ENCODE results near the gene SLC36A2. TPM values are rescaled to one million over a fixed set of nuclear protein-coding genes. Genes with fewer than 3 reads are reported as not detected.

SLC36A2 gene
- total RNA-seq, 2 donors from 2014 or later, result not detected

DNA sequence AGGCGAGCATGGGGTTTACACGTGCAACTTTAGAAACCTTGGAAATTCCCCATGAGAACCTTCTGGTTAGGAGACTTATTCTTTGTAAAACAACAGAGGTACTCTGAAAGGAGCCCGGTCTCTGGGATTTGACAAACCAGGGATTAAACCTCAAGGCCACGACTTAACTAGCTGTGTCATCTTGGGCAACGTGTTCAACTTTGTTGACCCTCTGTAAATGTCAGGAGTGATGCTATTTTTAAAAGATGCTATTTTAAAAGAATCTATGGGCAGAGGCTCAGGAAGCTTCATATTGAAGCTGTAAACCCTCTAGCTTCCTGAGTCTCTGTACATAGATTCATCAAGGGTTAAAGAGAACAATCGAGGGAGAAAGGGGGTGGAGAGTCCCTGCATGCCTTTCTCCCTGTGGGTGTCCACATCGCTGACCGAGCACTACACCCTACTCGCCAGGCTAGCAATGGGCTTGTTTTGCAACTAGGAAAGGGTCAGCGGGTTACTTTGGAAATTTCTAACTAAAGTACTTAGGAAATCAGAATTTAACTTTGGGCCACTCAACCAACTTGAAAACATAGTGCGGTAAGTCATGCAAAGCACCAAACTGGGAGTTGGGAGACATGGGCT is 2.1 kb downstream of the SLC36A2 start:
- no peak for DNase-seq (ENCODE audit: low spot score)
- Histone ChIP-seq H3K27me3 (no peaks in the 10 kb centered on the region), H3K36me3 (no peaks in the 10 kb centered on the region), H3K4me3 (no peak overlapping the region), H3K9me3 (no peaks in the 10 kb centered on the region), H3K4me1 (peaks cover 0 to 14% of the 10 kb centered on the region in 2 donors), H3K27ac (no peak overlapping the region)
- no peak for TF ChIP-seq CTCF (IDR thresholded peaks at IDR 0.05)

- Histone ChIP-seq H3K27me3 (no peaks in the 10 kb centered on the region), H3K4me3 (no peak overlapping the region), H3K9me3 (no peaks in the 10 kb centered on the region), H3K27ac (no peak overlapping the region), H3K4me1 (peaks cover 0 to 14% of the 10 kb centered on the region in 2 donors), H3K36me3 (no peaks in the 10 kb centered on the region)
- DNase-seq (ENCODE audit: low spot score), result no peak
- no peak for TF ChIP-seq CTCF (IDR thresholded peaks at IDR 0.05)
These were observed 3.3 kb downstream of the SLC36A2 start for GRCh38 chr5:151344088-151344487.

DNA sequence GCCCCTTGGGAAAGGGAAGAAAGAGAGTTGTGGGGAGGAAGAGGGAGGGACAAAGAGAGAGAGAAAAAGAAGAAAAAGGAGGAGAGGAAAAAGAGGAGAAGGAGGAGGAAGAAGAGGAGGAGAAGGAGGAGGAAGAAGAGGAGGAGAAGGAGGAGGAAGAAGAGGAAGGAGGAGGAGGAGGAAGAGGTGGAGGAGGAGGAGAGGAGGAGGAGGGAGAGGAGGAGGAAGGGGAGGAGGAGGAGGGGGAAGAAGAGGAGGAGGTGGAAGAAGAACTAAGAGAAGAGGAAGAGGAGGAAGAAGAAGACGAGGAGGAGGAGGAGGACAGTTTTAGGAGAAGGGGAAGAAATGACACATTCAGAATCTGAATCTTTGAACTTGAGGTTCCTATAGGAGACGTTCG is 7.4 kb downstream of the SLC36A2 start:
- no peak for TF ChIP-seq CTCF (IDR thresholded peaks at IDR 0.05)
- no peak for DNase-seq (ENCODE audit: low spot score)
- Histone ChIP-seq H3K9me3 (no peaks in the 10 kb centered on the region), H3K27me3 (no peaks in the 10 kb centered on the region), H3K27ac (no peak overlapping the region), H3K4me1 (peaks cover 0 to 1% of the 10 kb centered on the region in 2 donors), H3K36me3 (no peaks in the 10 kb centered on the region), H3K4me3 (no peak overlapping the region)

GRCh38 chr5:151338734-151339133 is 8.6 kb downstream of the SLC36A2 start:
- Histone ChIP-seq H3K27ac (no peak overlapping the region), H3K9me3 (no peaks in the 10 kb centered on the region), H3K4me3 (no peak overlapping the region), H3K4me1 (no peaks in the 10 kb centered on the region), H3K27me3 (no peaks in the 10 kb centered on the region), H3K36me3 (no peaks in the 10 kb centered on the region)
- DNase-seq (ENCODE audit: low spot score), result no peak
- TF ChIP-seq CTCF (IDR thresholded peaks at IDR 0.05), result no peak

DNA sequence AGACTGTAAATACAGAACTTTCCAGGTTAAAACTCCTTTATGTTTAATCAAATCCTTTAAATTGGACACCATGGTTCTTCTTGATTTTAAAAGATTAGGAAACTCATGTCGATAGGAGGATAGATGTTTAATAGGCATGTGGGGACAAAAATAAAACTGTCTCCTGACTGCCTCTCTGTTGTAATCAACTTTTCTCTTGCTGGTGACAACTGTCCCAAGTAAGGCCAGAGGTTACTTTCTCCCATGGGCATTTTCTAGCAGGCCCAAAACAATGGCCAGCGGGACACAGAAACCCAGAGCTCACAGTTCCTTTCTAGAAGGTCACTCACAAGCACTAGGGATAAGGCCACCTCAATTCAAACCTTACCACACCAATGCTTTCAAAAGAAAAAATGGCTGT is 14.5 kb downstream of the SLC36A2 start:
- H3K36me3 ChIP-seq, result no peaks in the 10 kb centered on the region
- no peaks in the 10 kb centered on the region for H3K27me3 ChIP-seq
- H3K4me1 ChIP-seq, result no peaks in the 10 kb centered on the region
- H3K4me3 ChIP-seq, result no peak overlapping the region
- H3K27ac ChIP-seq, result no peak overlapping the region
- no peak for DNase-seq (ENCODE audit: low spot score)
- no peaks in the 10 kb centered on the region for H3K9me3 ChIP-seq
- no peak for TF ChIP-seq CTCF (IDR thresholded peaks at IDR 0.05)

- Histone ChIP-seq H3K27me3 (no peaks in the 10 kb centered on the region), H3K4me1 (no peaks in the 10 kb centered on the region), H3K36me3 (no peaks in the 10 kb centered on the region), H3K9me3 (no peaks in the 10 kb centered on the region), H3K27ac (no peak overlapping the region), H3K4me3 (no peak overlapping the region)
- TF ChIP-seq CTCF (IDR thresholded peaks at IDR 0.05), result no peak
- no peak for DNase-seq (ENCODE audit: low spot score)
These were observed 18.6 kb downstream of the SLC36A2 start for GRCh38 chr5:151328734-151329133.
